ENCODE results near the gene PVR.

GRCh38 chr19:44598355-44598754 is 45.4 kb upstream of the PVR start:
- TF ChIP-seq CTCF (IDR thresholded peaks at IDR 0.05; ENCODE audit: low read depth, low read length): no peak
- TF ChIP-seq EZH2phosphoT487 (IDR thresholded peaks at IDR 0.05; ENCODE audit: low read depth): no peak
